Stimulated activated CD4-positive, alpha-beta T cell treated with anti-CD3 and anti-CD28 coated beads, TNF-alpha, amount 100 ng/mL, for 48 hours (primary cell): Measurements from ENCODE around the gene COX8A.
A peak's percentile ranks its signal among the peaks of the same experiment; 100 is the strongest.
"Not testable (repeated sequence)": the region's sequence is repeated elsewhere in the genome, so short reads cannot be mapped to it uniquely, and the experiment has no call there.

Experiments used
- DNase-seq, 3 donors: peaks; one replicate each; pipeline ENCODE4 v3.0.0-alpha.2; 2020; ENCODE audit warnings: low read depth in 3 of 3

Gene COX8A, protein sequence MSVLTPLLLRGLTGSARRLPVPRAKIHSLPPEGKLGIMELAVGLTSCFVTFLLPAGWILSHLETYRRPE

DNA sequence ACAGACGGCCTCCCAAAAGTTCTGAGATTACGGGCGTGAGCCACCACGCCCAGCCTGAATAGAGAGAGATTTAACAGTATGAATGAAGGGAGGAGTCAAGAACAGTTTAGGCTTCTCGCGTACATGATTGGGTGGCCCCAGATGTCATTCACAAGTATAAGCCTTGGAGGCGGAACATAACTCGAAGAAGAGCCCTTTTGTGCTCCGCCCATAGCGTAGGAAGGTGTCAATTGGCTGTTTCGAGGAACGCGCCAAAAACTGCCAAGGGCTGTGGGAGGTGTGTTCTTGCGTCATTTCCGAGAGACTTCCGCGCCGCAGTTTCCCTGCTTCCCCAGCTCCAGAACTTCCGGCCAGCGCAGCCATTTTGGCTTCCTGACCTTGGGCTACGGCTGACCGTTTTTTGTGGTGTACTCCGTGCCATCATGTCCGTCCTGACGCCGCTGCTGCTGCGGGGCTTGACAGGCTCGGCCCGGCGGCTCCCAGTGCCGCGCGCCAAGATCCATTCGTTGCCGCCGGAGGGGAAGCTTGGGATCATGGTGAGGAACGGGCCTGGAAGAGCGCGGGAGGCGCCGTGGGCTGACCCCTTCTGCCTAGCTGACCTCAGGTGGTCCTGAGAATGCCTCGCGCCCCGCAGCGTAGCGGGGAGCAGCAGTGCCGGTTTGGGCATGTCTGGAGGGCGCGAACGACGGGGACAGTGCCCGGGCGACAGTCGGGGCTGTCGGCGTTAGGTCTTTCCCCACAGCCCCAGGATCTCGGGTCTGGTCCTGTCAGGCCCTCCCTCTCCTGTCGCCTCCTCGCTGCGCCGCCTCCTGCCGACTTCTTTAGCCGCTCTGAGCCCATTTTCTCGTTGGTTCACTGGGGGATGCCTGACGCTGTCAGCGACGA, at the start of gene COX8A:
TSS of gene COX8A (plus strand) at position 362 of the 885 bp plus-strand sequence. CDS start at position 423, 61 bp downstream.
- peak; percentile 91 to 95 (median 91) for DNase-seq

DNA sequence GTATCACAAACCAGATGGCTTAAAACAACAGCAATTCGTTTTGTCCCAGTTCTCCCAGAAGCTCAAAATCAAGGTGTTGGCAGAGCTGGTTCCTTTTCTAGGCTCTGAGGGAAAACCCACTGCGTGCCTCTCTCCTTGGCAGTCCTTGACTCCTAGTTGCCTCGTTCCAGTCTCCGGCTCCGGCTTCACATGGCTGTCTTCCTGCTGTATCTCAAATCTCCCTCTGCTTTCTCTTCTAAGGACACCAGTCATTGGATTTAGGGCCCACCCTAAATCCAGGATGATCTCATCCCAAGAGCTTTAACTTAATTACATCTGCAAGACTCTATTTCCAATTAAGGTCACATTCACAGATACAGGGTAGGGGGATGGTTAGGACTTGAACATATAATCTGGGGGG, 44.8 kb upstream of the COX8A start:
- DNase-seq = no peak

DNA sequence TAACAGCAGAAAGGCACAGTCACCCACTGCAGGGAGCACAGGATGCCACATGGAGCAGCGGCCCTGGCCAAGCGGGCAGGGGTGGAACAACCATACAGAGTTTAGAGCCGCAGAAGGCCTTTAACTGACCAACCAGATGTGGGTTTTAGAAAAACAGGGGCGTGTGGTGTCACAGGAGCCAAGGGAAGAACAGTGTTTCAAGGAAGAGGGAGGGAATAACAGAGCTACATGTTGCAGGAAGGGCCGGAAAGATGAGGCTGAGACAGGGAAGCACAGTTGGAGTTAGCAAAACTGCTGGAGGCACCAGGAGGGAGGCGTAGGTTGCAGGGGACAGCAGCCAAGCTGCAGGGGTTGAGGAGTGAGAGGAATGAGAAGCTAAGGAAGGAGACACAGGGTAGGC, 43.4 kb upstream of the COX8A start:
- DNase-seq = no peak

DNA sequence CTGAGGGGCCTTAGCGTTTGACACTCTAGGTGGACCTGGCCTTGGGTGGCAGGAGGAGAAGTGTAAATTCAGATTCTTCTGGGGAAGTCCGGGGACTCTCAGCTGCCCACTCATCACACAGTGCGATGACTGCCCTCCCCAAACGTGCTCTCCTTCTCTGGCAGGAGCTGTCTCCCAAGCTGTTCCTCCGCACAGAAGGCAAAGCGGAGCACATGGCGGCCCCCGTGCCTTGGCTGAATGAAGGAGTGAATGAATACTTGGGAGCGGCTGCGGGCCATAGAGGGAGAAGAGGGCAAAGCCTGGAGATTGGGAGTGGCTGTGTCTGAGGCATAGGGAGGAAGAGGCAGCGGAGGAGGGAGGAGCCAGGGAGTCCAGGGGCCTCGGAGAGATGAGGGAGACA, 42.5 kb upstream of the COX8A start:
- DNase-seq = no peak

DNA sequence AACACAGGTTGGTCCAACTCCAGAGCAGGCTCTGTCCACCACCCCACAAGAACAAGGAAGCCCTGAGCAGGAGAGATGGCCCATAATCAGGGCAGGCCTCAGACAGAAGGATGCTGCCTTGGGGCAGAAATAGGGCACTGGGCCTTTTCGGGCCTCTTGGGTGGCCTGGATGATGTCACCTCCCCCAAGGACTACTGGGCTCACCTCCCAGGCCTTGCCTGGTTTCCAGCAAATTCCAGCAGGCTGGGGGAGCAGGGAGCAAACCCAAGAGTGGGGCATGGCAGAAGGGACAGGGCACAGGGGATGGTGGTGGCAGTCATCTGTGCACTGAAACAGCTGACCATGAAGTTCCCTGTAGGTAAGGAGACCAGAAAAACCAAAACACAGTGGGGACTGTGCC, 41.0 kb upstream of the COX8A start:
- DNase-seq = no peak

DNA sequence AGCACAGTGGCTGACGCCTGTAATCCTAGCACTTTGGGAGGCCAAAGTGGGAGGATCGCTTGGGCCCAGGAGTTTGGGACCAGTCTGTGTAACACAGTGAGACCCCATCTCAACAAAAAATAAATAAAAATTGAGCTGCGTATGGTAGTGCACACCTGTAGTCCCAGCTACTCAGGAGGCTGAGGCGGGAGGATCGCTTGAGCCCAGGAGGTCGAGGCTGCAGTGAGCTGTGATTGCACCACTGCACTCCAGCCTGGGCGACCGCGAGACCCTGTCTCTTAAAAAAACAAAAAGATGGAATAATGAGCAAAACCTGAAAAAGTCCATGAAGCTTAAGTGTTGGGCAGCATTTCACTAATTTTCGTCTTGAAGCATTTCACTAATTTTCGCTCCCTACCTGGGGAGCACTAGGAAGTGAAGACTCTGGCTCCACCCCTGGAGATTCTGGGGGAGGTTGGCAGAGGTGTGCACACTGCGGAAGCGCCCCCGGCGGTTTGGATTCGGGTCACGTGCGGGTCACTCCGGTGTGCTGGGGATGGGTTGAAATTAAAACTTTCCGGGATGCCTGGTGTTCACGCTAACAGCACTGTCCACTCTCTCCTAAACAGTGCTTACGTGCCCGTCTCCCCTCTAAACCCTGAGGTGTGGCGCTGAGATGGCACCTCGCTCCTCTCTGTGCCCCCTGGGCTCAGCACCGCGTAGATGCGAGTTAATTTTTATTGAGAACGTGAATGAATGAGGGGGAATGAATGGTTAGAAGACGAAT, 36.5 kb upstream of the COX8A start:
- no peak for DNase-seq

DNA sequence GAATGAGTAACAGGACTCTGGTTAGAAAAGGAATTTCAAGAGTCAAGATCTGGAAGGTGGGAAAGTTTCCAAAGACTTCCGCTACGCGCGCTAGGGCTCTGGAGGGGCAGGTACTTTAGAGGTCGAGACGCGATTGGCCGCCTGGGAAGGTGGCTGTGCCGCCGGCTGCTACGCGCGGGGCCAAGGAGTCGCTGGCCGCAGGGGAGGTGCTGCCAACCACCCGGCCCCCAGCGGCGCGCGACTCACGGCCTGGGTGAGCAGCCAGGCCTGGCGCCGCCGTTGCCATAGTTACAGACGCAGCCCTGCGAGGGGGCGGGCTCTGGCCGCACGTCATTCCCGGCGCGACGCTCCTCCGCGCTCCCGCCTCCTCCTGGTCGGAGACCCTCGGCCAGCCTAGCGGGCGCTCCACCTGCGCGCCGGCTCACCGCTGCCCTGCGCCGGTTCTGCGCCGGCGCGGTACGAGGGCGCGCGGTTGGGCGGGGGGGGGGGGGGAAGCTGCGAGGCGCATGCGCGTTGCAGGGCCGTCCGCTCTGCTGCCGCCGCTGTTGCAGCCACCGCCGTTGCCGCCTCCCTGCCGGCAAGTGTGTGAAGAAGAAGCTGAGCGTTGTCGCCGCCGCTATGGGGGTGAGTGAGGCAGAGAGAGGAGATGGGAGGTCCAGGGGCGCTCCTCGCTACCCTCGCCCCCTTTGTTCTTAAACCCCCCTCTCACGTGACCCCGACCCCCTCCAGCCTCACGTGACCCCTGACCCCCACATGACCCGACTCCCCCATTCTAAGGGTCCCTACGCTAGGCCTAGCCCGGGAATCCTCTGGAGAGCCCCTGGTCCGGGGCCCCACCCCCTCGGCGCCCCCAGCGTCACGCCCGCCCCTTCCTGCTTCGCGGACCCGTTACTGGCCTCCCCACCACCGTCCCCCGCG, 35.7 kb upstream of the COX8A start, which contains the start of gene NAA40:
TSS of gene NAA40 (plus strand) at position 524 of the 918 bp plus-strand sequence. CDS start at position 619, 95 bp downstream.
- DNase-seq = peak; percentile 90 to 94 (median 91)

DNA sequence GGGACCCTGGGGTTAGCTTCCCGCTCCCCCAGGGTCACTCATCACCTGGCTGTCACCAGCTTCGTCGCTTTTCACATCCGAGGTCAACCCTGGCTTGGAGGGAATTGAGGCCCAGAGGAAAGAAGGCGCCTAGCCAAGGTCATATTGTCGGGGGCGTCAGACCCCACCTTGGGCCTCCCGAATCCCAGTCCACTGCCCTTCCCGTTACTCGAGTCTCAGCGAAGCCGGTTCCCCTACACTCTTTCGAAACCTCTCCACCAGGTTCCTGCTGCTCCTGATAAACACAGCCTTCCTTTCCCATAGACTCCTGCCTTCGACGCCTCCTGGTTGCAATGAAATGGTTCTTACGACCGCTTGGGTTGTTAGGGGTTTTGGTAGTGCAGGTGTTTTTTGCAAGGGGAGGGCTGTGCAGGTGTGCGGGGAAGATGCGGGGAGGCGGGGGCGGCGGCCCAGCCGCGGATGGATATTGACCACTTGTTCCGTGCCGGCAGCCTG, 35.0 kb upstream of the COX8A start:
- DNase-seq = no peak

DNA sequence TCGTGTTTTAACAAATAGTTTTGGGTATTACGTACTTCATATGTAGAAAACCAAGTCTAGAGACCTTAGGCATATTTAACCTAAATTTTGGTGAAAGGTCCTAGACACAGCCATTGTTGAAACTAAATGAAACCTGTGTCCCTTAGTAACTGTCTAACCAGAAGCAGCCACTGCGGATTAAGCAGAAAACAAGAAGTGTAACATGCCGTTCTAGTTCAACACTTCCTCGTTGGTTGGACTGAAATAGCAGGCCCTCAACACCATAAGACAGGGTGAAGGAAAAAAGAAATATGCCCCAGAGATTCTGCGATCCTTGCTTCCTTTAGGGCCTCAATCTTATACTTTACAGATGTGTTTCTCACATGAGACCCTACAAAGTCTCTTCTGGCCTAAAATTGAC, 33.6 kb upstream of the COX8A start:
- DNase-seq = no peak

DNA sequence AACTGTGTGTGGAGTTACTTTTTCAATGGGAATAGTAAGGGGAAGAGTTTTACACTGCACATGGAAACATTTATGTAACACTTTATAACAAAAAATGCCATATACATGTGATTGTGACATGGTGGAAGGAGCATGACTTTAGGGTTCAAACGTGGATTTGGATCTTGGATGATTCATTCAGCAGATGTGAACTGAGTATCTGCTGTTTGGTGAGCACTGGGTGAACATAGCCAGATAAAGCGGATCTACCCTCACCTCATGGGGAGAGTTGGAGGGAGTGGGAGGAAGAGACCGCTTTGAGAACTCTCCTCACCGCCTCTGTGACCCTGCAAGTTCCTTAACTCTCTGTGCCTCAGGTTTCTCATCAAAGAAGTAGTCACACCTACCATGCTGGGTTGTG, 32.5 kb upstream of the COX8A start:
- no peak for DNase-seq

DNA sequence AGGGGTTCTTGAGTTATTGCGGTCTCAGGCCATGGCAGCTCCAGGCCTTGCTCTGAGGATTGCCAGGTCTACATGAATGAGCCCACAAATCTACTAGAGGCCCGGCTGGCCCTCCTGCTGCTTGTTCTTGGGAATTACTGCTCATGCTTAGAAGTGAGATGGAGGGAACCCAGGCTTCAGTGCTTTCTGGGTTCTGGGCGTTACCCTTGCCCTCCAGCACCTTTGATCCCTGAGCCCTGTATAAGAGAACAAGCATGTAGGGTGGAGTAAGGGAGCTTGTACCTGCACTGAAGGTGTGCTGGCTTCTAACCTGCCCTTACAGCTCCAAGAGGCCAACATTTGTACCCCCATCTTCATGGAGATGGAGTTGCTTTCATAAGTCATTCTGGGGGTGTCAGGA, 31.6 kb upstream of the COX8A start:
- DNase-seq = no peak

DNA sequence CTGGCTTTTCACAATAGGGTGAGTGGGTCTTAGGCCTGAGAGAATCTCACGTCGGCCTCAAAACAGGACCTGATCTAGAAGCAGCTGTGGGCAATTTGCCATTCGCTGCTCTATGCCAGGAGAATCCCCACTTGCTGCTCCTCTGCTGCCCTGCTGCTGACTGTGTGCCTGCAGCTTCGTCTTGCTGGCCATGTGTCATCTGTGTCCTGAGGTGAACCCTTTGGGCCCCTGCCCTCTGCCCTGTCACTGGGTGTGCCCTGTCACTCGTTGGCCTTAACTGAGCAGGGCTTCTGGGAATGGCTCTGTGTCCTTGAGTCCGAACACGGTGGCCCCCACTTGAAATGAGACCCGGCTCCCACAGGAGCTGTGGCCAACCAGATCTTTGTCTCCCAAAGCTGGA, 29.4 kb upstream of the COX8A start:
- no peak for DNase-seq

DNA sequence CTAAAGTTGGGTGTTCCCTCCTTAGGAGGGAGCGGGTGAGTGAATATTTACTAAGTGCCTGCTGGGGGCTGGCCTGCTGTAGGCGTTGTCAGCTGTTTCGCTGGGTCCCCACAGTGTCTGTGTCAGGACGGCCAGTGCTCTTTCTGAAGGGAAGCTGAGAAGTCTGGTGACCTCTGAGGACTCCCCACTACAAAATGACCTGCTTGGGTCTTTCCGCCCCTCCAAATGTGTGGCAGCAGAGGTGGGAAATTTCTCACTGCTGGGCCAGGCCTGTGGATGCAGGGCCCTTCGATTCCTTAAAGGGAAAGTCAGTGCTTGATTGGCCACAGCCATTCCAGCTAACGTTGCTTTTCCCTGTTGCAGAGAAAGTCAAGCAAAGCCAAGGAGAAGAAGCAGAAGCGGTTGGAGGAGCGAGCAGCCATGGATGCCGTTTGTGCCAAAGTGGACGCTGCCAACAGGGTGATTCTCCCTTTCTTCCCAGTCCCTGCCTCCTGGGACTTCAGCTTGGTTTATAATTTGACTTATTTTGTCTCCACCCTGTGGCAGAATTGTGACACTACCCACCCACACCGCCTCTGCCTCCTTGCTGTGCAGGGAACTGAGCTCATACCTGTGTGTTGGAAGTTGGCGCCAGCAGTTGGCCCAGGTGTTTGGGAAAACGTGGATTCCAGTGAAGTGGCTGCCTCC, 28.8 kb upstream of the COX8A start:
- peak in 2 of 3 donors; percentile 20 to 36 for DNase-seq

DNA sequence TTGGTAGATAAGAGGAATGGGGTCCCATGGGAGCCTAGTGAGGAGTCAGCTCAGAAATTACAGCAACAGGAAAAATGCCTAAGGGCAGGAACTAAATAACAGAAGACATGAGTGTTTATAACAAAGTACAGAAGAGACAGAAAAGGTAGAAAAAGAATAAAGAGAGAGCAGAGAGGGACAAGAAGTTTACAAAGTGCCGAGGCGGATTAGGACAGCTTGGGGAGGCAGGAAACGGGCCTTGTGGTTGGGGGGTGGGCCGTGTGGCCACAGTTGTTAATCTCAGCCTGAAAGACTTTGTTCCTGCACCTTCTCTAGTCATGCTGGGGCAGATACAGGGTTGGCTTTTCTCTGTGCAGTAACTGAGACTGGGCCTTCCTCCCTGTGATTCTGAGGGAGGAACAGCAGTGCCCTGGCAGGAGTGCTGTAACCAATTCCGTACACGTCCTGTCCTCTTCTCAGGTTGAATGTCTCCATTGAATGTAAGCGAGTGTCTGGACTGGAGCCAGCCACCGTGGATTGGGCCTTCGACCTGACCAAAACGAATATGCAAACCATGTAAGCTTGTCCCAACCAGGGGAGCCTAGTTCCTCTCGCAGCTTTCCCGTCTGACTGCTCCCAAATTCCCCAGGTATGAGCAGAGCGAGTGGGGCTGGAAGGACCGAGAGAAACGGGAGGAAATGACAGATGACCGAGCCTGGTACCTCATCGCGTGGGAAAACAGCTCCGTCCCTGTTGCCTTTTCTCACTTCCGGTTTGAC, 22.5 kb upstream of the COX8A start:
- DNase-seq = no peak

DNA sequence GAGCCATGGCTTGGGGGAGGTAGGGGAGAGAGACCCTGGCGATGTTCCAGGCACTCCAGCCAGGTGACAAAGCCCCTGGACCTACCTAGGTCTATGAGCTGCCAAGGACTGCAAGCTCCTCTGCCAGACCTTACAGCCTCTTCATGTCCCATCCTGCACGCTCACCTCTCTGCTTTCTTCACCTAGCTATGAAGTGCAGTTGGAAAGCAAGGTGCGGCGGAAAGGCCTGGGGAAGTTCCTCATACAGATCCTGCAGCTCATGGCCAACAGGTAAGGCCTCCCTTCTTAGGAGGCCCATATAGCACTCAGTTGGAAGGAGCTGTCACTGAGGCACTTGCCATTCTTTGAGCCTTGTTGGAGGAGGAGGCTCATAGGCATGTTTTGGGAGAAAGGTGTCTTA, 21.9 kb upstream of the COX8A start:
- no peak for DNase-seq

DNA sequence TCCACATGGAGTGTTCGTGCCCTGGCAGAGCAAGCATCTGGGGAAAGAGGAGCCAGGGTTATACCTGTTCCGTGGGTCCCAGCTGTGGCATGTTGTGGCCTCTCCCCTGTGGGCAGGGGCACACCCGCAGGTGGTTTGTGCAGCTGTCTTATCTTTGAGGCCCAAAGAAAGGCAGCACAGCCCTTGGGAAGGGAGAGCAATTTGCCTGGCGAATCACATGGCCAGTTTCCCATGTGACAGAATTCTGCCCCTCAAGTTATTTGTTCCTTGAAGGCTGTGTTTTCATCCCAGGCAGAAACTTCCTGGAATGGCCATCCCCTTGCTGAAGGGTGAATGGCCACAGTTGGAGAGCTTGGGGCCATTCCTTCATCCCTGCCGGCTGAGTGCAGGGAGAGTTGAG, 16.4 kb upstream of the COX8A start:
- DNase-seq = no peak

DNA sequence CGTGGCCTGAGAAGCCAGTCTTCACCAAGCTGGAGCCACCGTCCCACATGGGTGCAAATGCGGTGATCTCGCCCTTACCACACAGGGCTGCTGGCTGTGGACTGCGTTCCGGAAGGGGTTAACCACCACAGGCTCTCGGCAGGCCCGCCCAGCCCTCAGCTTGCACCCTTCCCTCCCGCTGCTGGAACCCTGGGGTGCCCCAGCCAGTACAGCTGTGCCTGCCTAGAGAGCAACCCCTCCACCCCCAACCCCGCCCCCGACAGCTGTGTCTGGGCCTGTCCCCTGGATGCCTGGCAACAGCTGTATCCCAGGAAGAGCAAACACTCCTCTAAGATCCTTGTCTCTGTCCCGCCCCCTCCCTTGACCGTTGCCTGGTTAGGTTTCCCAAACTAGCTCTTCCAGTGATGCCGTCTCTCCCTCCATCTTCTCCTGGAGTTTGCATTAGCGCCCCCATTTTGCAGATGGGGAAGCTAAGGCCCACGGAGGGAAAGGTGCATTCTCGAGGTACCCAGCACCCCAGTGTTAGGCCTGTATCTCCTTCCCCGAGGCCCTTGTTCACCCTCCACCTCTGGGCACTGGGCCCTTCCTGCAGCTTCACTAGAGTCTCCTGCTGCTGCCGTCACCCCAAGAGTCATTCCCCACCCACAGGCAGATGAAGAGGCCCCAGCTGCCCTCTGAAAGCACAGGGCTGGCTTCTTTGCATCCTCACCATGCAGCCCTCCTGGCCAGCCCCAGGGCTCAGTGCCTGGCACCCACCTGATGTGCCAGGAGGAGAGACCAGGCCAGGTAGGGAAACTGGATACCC, 12.6 kb upstream of the COX8A start:
- DNase-seq = no peak

DNA sequence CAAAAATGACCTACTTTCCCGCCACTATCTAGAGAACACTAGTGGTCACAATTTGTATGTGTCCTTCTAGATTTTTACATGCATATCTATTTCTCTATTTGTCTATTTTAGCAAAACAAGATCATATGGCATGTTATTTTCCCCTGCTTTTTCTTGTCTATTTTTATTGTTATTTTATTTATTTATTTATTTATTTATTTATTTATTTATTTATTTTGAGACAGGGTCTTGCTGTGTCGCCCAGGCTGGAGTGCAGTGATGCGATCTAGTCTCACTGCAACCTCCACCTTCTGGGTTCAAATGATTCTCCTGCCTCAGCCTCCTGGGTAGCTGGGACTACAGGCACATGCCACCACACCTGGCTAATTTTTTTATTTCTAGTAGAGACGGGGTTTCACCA, 10.5 kb upstream of the COX8A start:
- DNase-seq = not testable (repeated sequence)

DNA sequence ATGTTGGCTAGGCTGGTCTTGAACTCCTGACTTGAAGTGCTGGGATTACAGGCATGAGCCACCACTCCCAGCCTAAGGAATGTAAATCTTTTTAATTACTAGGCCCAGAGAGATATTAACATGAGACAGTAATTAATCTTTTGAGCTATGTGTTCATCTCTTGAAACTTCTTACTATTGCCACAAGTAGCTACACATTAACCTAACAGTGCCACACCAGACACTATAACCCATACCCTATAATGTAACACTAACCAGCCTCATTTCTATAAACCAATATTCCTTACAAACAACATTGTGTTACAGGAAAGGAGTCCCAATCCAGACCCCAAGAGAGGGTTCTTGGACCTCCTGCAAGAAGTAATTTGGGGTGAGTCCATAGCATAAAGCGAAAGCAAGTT, 8.0 kb upstream of the COX8A start:
- no peak for DNase-seq
